ENCODE data around the gene CXCL11. TPM values are rescaled to one million over a fixed set of nuclear protein-coding genes. Genes with fewer than 3 reads are reported as not detected.

Gene CXCL11
- total and polyA plus RNA-seq, 2 experiments from 2014 or later = 0.81 to 1.9 TPM

DNA sequence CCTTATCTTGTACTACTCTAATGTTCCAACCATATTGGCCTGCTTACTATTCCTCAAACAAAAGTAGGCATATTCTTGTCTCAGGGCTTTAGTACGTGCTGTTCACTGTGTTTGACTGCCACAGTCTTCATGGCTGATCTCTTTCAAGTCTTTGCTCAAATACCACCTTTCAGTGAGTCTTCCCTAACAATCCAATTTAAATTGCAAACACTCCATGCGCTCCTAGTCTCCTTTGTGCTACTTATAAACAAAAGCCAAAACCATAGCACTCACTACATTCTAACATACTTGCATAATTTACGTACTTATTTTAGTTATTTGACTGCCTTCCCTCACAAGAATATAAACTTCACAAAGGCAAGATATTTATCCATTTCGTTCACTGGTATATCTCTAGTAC is 36.9 kb upstream of the CXCL11 start:
- Histone ChIP-seq H3K27ac (ENCODE audit: low read depth) (peak overlapping the region; percentile 91), H3K4me1 (ENCODE audit: insufficient read depth) (peaks cover 15% of the 10 kb centered on the region), H3K4me2 (peak overlapping the region; percentile 12; the same call in 1 of the 2 replicates), H3K36me3 (ENCODE audit: insufficient read depth) (no peaks in the 10 kb centered on the region), H3K27me3 (ENCODE audit: insufficient read depth) (no peaks in the 10 kb centered on the region), H2AFZ (no peak overlapping the region), H3K4me3 (no peak overlapping the region), H3K79me2 (replicated peaks; ENCODE audit: insufficient read depth) (no peaks in the 10 kb centered on the region), H3K9me2 (ENCODE audit: insufficient read depth) (no peaks in the 10 kb centered on the region), H3F3A (replicated peaks; ENCODE audit: low read depth) (no peaks in the 10 kb centered on the region), H4K20me1 (replicated peaks; ENCODE audit: insufficient read depth) (no peaks in the 10 kb centered on the region)
- H3K36me3 Mint-ChIP-seq (ENCODE audit: low read depth) = no peaks in the 10 kb centered on the region
- no peak overlapping the region for H3K4me3 Mint-ChIP-seq
- no peak for TF ChIP-seq ZNF331 (CRISPR knock-in tag; IDR thresholded peaks at IDR 0.05; ENCODE audit: low read depth)
- TF ChIP-seq, protein P1, sequence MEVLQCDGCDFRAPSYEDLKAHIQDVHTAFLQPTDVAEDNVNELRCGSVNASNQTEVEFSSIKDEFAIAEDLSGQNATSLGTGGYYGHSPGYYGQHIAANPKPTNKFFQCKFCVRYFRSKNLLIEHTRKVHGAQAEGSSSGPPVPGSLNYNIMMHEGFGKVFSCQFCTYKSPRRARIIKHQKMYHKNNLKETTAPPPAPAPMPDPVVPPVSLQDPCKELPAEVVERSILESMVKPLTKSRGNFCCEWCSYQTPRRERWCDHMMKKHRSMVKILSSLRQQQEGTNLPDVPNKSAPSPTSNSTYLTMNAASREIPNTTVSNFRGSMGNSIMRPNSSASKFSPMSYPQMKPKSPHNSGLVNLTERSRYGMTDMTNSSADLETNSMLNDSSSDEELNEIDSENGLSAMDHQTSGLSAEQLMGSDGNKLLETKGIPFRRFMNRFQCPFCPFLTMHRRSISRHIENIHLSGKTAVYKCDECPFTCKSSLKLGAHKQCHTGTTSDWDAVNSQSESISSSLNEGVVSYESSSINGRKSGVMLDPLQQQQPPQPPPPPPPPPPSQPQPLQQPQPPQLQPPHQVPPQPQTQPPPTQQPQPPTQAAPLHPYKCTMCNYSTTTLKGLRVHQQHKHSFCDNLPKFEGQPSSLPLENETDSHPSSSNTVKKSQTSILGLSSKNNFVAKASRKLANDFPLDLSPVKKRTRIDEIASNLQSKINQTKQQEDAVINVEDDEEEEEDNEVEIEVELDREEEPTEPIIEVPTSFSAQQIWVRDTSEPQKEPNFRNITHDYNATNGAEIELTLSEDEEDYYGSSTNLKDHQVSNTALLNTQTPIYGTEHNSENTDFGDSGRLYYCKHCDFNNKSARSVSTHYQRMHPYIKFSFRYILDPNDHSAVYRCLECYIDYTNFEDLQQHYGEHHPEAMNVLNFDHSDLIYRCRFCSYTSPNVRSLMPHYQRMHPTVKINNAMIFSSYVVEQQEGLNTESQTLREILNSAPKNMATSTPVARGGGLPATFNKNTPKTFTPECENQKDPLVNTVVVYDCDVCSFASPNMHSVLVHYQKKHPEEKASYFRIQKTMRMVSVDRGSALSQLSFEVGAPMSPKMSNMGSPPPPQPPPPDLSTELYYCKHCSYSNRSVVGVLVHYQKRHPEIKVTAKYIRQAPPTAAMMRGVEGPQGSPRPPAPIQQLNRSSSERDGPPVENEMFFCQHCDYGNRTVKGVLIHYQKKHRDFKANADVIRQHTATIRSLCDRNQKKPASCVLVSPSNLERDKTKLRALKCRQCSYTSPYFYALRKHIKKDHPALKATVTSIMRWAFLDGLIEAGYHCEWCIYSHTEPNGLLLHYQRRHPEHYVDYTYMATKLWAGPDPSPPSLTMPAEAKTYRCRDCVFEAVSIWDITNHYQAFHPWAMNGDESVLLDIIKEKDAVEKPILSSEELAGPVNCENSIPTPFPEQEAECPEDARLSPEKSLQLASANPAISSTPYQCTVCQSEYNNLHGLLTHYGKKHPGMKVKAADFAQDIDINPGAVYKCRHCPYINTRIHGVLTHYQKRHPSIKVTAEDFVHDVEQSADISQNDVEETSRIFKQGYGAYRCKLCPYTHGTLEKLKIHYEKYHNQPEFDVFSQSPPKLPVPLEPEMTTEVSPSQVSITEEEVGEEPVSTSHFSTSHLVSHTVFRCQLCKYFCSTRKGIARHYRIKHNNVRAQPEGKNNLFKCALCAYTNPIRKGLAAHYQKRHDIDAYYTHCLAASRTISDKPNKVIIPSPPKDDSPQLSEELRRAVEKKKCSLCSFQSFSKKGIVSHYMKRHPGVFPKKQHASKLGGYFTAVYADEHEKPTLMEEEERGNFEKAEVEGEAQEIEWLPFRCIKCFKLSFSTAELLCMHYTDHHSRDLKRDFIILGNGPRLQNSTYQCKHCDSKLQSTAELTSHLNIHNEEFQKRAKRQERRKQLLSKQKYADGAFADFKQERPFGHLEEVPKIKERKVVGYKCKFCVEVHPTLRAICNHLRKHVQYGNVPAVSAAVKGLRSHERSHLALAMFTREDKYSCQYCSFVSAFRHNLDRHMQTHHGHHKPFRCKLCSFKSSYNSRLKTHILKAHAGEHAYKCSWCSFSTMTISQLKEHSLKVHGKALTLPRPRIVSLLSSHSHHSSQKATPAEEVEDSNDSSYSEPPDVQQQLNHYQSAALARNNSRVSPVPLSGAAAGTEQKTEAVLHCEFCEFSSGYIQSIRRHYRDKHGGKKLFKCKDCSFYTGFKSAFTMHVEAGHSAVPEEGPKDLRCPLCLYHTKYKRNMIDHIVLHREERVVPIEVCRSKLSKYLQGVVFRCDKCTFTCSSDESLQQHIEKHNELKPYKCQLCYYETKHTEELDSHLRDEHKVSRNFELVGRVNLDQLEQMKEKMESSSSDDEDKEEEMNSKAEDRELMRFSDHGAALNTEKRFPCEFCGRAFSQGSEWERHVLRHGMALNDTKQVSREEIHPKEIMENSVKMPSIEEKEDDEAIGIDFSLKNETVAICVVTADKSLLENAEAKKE (CRISPR knock-in tag; IDR thresholded peaks at IDR 0.05) = no peak
- no peak for TF ChIP-seq EZH2 (IDR thresholded peaks at IDR 0.05; ENCODE audit: low read depth, unreplicated experiment)
- no peak for TF ChIP-seq CREB1 (CRISPR knock-in tag; IDR thresholded peaks at IDR 0.05; ENCODE audit: low read depth)
- peak; percentile 65; the same call in 1 of the 2 replicates for TF ChIP-seq NANOG (IDR thresholded peaks at IDR 0.05; ENCODE audit: borderline replicate concordance)
- no peak for TF ChIP-seq EZH2phosphoT487 (IDR thresholded peaks at IDR 0.05; ENCODE audit: unreplicated experiment)
- no peak for TF ChIP-seq ZNF114 (CRISPR knock-in tag; IDR thresholded peaks at IDR 0.05)
- no peak for TF ChIP-seq STAT1 (IDR thresholded peaks at IDR 0.05; ENCODE audit: unreplicated experiment)
- no peaks in the 10 kb centered on the region for H3K27me3 Mint-ChIP-seq (ENCODE audit: insufficient read depth, low read depth, poor library complexity)
- H3K27ac Mint-ChIP-seq = no peak overlapping the region
- H3K4me1 Mint-ChIP-seq = peaks cover 14% of the 10 kb centered on the region; the same call in 2 of the 3 replicates
- no peaks in the 10 kb centered on the region for H3K9me3 Mint-ChIP-seq
- DNase-seq (ENCODE audit: low spot score) (peak; percentile 87), ATAC-seq (peak; percentile 93)
